Fibroblast of mammary gland (primary cell): Measurements from ENCODE around the gene GFI1B.
A peak's percentile ranks its signal among the peaks of the same experiment; 100 is the strongest.
"Not testable (repeated sequence)": the region's sequence is repeated elsewhere in the genome, so short reads cannot be mapped to it uniquely, and the experiment has no call there.

ENCODE experiments used
- DNase-seq: peaks from one replicate; pipeline ENCODE4 v3.0.0-alpha.2; 2010; ENCODE audit warnings: low read depth
- H3K4me3 ChIP-seq: 2 replicates; pipeline ENCODE4 v1.5.1; 2011; ENCODE audit warnings: low read depth, mild to moderate bottlenecking, low read length, moderate library complexity; ENCODE audit not compliant: control insufficient read depth
- TF ChIP-seq, protein P1 (sequence below): conservative IDR thresholded peaks from 2 replicates; pipeline ENCODE4 v1.5.1; 2011; ENCODE audit warnings: low read depth, low read length, inconsistent platforms; ENCODE audit not compliant: control insufficient read depth, insufficient read depth

The GFI1B gene

DNA sequence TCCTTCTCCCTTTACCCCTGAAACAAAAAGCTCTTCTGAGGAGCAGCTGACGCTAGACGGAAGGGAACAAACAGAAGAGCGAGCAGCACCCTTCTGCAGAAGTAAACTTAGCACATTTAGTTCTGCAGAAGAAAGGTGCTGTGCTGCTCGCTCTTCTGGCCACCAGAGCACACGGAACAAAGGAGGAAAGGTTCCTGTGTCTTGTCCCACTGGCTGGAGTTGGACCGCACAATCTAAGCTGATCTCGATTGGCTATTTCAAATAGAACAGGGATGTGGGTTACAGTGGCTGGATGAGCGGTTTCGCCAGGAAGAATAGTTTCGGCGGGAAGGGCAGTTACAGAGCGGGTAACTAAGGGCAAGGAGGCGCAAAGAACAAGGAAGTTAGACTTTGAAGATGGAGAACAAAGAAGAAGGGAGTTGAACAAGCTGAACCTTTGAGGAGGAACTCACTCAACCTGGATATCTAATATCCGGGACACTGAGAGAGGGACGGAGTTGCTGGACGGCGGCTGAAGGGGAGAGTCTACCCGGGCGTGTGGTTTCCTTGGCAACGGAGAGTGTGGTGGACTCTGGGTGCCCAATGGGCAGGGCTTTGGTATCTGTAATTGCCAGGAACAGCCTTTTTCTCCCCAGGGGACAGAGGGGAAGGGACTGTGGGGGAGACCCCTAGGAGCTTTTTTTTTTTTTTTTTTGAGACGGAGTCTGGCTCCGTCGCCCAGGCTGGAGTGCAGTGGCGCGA, 59.5 kb downstream of the GFI1B start:
- TF ChIP-seq, protein P1, sequence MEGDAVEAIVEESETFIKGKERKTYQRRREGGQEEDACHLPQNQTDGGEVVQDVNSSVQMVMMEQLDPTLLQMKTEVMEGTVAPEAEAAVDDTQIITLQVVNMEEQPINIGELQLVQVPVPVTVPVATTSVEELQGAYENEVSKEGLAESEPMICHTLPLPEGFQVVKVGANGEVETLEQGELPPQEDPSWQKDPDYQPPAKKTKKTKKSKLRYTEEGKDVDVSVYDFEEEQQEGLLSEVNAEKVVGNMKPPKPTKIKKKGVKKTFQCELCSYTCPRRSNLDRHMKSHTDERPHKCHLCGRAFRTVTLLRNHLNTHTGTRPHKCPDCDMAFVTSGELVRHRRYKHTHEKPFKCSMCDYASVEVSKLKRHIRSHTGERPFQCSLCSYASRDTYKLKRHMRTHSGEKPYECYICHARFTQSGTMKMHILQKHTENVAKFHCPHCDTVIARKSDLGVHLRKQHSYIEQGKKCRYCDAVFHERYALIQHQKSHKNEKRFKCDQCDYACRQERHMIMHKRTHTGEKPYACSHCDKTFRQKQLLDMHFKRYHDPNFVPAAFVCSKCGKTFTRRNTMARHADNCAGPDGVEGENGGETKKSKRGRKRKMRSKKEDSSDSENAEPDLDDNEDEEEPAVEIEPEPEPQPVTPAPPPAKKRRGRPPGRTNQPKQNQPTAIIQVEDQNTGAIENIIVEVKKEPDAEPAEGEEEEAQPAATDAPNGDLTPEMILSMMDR = no peak
- no peak overlapping the region for H3K4me3 ChIP-seq
- no peak for DNase-seq

DNA sequence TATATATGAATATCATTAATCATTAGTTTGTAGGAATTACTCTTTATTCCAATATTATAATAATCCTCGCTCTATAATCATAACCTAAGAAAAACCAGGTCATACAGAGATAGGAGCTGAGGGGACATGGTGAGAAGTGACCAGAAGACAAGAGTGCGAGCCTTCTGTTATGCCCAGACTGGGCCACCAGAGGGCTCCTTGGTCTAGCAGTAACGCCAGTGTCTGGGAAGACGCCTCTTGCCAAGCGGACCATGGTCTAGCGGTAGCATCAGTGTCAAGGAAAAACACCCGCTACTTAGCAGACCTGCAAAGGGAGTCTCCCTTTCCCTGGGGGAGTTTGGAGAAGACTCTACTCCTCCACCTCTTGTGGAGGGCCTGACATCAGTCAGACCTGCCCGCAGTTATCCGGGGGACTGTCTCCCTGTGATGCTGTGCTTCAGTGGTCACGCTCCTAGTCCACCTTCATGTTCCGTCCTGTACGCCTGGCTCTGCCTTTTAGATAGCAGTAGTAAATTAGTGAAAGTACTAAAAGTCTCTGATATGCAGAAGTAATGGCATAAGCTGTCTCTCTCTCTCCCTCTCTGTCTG, 62.5 kb downstream of the GFI1B start:
- H3K4me3 ChIP-seq = not testable (repeated sequence)
- TF ChIP-seq, protein P1 = peak; percentile 54
- DNase-seq = peak; percentile 52
